Uterus (tissue), 2 donors: Measurements from ENCODE around the gene NSRP1.

ENCODE experiments used
- POLR2A ChIP-seq, 2 donors: fragments of 450-650 bp; IDR thresholded peaks; one replicate each; pipeline ENCODE4 v1.6.1; 2016; ENCODE audit warnings: antibody characterized with exemption in 2 of 2, mild to moderate bottlenecking in 1 of 2, moderate library complexity in 1 of 2
- TF ChIP-seq, protein P1 (sequence below), 4 experiments: fragments of 200-600 bp in 2 of 4; fragments of 450-650 bp in 2 of 4; sonication (generic) in 2 of 4; IDR thresholded peaks; one replicate each; pipeline ENCODE4 v1.5.1; 2016 to 2019; ENCODE audit warnings: antibody characterized with exemption in 4 of 4, mild to moderate bottlenecking in 2 of 4, moderate library complexity in 1 of 4

DNA sequence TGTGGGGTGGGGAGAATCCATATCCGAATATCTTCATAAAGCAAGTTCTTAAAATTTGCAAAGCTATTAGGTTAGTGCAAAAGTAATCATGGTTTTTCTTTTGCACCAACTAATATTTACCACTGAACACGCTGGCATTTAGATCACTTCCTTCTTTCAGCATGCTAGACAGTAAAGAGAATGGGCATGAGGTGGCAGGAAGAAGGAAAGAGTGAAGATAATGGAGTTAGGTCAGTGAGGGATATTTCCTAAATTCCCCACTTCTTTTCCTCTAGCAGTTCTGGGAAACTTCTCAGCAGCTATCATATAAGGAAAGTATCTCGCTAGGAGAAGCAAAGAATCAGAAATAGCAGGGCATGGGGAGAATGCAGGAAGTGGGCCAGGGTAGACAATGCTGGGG, 79.9 kb downstream of the NSRP1 start:
- TF ChIP-seq, protein P1, sequence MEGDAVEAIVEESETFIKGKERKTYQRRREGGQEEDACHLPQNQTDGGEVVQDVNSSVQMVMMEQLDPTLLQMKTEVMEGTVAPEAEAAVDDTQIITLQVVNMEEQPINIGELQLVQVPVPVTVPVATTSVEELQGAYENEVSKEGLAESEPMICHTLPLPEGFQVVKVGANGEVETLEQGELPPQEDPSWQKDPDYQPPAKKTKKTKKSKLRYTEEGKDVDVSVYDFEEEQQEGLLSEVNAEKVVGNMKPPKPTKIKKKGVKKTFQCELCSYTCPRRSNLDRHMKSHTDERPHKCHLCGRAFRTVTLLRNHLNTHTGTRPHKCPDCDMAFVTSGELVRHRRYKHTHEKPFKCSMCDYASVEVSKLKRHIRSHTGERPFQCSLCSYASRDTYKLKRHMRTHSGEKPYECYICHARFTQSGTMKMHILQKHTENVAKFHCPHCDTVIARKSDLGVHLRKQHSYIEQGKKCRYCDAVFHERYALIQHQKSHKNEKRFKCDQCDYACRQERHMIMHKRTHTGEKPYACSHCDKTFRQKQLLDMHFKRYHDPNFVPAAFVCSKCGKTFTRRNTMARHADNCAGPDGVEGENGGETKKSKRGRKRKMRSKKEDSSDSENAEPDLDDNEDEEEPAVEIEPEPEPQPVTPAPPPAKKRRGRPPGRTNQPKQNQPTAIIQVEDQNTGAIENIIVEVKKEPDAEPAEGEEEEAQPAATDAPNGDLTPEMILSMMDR (IDR thresholded peaks at IDR 0.05) = no peak
- no peak for TF ChIP-seq POLR2A (IDR thresholded peaks at IDR 0.05)
